ENCODE measurements around the gene RFPL2.
"Not testable (repeated sequence)": the region's sequence is repeated elsewhere in the genome, so short reads cannot be mapped to it uniquely, and the experiment has no call there.

Gene RFPL2

GRCh38 chr22:32144496-32145274 lies 60.2 kb downstream of the RFPL2 start:
- in situ Hi-C loops (cut with HindIII; ENCODE audit: low pct_ligation_motif_present, low sequenced_read_pairs), result no loop called here
- H3K4me3 ChIP-seq (ENCODE audit: low read depth, low read length), result no peak overlapping the region
- TF ChIP-seq CTCF (IDR thresholded peaks at IDR 0.05; ENCODE audit: low read depth, low read length, missing control alignments), result no peak
- DNase-seq, result no peak
- no peak overlapping the region for H3K27ac ChIP-seq
- no peaks in the 10 kb centered on the region for H3K36me3 ChIP-seq (replicated peaks)
- H3K27me3 ChIP-seq (replicated peaks), result no peaks in the 10 kb centered on the region

DNA sequence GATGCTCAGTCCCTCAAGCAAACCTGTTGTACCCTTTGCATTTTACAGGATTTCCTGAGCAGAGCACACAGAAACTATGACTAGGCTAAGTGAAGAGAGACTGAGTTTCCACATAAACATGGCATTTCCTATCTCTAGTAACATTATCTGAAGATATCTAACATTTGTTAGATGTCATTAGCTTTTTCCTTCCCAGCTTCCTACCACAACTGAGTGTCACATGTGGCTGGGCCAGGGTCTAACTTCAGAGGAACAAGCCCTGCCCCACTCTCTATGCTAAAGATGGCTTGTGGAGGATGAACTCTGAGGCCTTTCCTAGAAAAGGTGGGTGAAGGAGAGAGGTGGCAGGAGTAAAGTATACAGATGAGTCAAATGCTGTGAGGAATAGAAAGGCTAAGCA lies 62.3 kb downstream of the RFPL2 start:
- Histone ChIP-seq H3K27me3 (replicated peaks) (no peaks in the 10 kb centered on the region), H3K36me3 (replicated peaks) (no peaks in the 10 kb centered on the region), H3K27ac (no peak overlapping the region), H3K4me3 (ENCODE audit: low read depth, low read length) (no peak overlapping the region)
- no peak for DNase-seq
- in situ Hi-C loops (cut with HindIII; ENCODE audit: low pct_ligation_motif_present, low sequenced_read_pairs), result no loop called here
- no peak for TF ChIP-seq CTCF (IDR thresholded peaks at IDR 0.05; ENCODE audit: low read depth, low read length, missing control alignments)

DNA sequence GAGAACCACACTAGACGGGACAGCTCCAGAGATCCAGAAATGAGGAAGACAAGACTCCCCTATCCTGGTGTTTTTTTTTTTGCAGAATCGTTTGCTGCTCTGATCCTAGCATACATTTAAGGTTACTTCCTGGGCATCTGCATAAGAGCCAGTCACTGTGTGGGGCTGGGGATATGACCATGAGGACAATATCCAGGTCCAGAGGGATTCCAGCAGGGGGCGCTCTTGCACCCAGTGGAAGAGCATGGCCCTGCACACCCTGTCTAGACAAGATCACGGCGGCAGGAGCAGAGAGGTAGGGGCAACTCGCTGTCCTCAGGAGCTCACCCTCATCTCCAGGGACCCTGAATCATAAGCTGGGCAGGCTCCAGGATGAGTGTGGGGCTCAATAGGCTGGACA lies 64.2 kb downstream of the RFPL2 start:
- H3K27me3 ChIP-seq (replicated peaks); H3K4me3 ChIP-seq (ENCODE audit: low read depth, low read length); DNase-seq; H3K27ac ChIP-seq; in situ Hi-C loops (cut with HindIII; ENCODE audit: low pct_ligation_motif_present, low sequenced_read_pairs); H3K36me3 ChIP-seq (replicated peaks): not testable (repeated sequence)
- peak; percentile 33 for TF ChIP-seq CTCF (IDR thresholded peaks at IDR 0.05; ENCODE audit: low read depth, low read length, missing control alignments)
